ENCODE measurements around the gene ATL3. TPM values are rescaled to one million over a fixed set of nuclear protein-coding genes. Genes with fewer than 3 reads are reported as not detected.

Gene ATL3
- polyA plus RNA-seq, 1 experiment: 36.1 TPM

GRCh38 chr11:63595296-63595695, 75.9 kb downstream of the ATL3 start:
- Histone ChIP-seq H3K27me3 (ENCODE audit: control insufficient read depth, insufficient read depth, low read length) (no peaks in the 10 kb centered on the region), H3K4me3 (ENCODE audit: low read depth, low read length) (no peak overlapping the region), H3K36me3 (ENCODE audit: control insufficient read depth, insufficient read depth, low read length) (no peaks in the 10 kb centered on the region)
- TF ChIP-seq CTCF (IDR thresholded peaks at IDR 0.05; ENCODE audit: insufficient read depth, low read depth, low read length): no peak
- ChIA-PET POLR2A (no interaction called here), CTCF (no interaction called here)
- no peak for DNase-seq (ENCODE audit: low read depth)

GRCh38 chr11:63592975-63593395, 78.2 kb downstream of the ATL3 start:
- ChIA-PET POLR2A (no interaction called here), CTCF (interaction anchor here (0.7 to 2.7 kb wide), 7 partner anchors 10 to 115 kb away, joined by 3 to 10 read pairs (median 3); no protein-coding TSS in a partner anchor)
- Histone ChIP-seq H3K36me3 (ENCODE audit: control insufficient read depth, insufficient read depth, low read length) (no peaks in the 10 kb centered on the region), H3K27me3 (ENCODE audit: control insufficient read depth, insufficient read depth, low read length) (no peaks in the 10 kb centered on the region), H3K4me3 (ENCODE audit: low read depth, low read length) (no peak overlapping the region)
- TF ChIP-seq CTCF (IDR thresholded peaks at IDR 0.05; ENCODE audit: insufficient read depth, low read depth, low read length): peak; percentile 71
- DNase-seq (ENCODE audit: low read depth): no peak

- DNase-seq (ENCODE audit: low read depth): no peak
- TF ChIP-seq CTCF (IDR thresholded peaks at IDR 0.05; ENCODE audit: insufficient read depth, low read depth, low read length): no peak
- Histone ChIP-seq H3K27me3 (ENCODE audit: control insufficient read depth, insufficient read depth, low read length) (no peaks in the 10 kb centered on the region), H3K36me3 (ENCODE audit: control insufficient read depth, insufficient read depth, low read length) (no peaks in the 10 kb centered on the region), H3K4me3 (ENCODE audit: low read depth, low read length) (no peak overlapping the region)
- ChIA-PET CTCF (no interaction called here), POLR2A (no interaction called here)
These were observed 81.0 kb downstream of the ATL3 start for GRCh38 chr11:63590024-63590788.

- Histone ChIP-seq H3K36me3 (ENCODE audit: control insufficient read depth, insufficient read depth, low read length) (no peaks in the 10 kb centered on the region), H3K4me3 (ENCODE audit: low read depth, low read length) (no peak overlapping the region), H3K27me3 (ENCODE audit: control insufficient read depth, insufficient read depth, low read length) (no peaks in the 10 kb centered on the region)
- no peak for TF ChIP-seq CTCF (IDR thresholded peaks at IDR 0.05; ENCODE audit: insufficient read depth, low read depth, low read length)
- ChIA-PET CTCF (interaction anchor here (0.6 to 0.9 kb wide), 2 partner anchors 33 to 149 kb away, joined by 3 read pairs; no protein-coding TSS in a partner anchor), POLR2A (no interaction called here)
- no peak for DNase-seq (ENCODE audit: low read depth)
These were observed 82.2 kb downstream of the ATL3 start for GRCh38 chr11:63589000-63589399.

- TF ChIP-seq CTCF (IDR thresholded peaks at IDR 0.05; ENCODE audit: insufficient read depth, low read depth, low read length): no peak
- H3K36me3 ChIP-seq (ENCODE audit: control insufficient read depth, insufficient read depth, low read length): no peaks in the 10 kb centered on the region
- no peak for DNase-seq (ENCODE audit: low read depth)
- no peak overlapping the region for H3K4me3 ChIP-seq (ENCODE audit: low read depth, low read length)
- CTCF ChIA-PET: no interaction called here
- H3K27me3 ChIP-seq (ENCODE audit: control insufficient read depth, insufficient read depth, low read length): no peaks in the 10 kb centered on the region
- POLR2A ChIA-PET: no interaction called here
These were observed 84.6 kb downstream of the ATL3 start for GRCh38 chr11:63586451-63587166.

Measured in BJ (cell line).